Activated gamma-delta T cell treated with Interleukin-2 at 50 U/mL for 16 hours (primary cell): Measurements from ENCODE around the gene UTP25.
"Not testable (repeated sequence)": the region's sequence is repeated elsewhere in the genome, so short reads cannot be mapped to it uniquely, and the experiment has no call there.

Experiments
- DNase-seq: peaks from one replicate; pipeline ENCODE4 v3.0.0-alpha.2; 2020

UTP25 gene

DNA sequence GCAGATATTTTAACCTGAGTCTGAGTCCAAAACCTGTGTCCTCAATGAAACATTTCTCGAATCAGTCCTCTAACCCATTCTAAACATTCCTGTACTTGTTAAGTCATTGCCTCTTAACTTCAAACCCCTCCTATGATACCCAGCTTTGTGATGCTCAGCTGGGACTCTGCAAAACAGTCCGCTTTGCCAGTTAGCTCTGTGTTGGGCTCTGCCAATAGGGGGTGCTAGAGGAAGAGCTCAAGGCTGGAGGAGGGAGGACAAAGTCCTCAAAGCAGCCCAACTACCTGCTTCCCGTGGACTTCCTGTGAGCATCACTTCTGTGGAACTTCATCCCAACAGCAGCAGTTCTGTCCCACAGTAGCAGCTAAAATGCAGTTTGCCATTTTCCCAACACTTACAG lies 72.2 kb downstream of the UTP25 start:
- no peak for DNase-seq

DNA sequence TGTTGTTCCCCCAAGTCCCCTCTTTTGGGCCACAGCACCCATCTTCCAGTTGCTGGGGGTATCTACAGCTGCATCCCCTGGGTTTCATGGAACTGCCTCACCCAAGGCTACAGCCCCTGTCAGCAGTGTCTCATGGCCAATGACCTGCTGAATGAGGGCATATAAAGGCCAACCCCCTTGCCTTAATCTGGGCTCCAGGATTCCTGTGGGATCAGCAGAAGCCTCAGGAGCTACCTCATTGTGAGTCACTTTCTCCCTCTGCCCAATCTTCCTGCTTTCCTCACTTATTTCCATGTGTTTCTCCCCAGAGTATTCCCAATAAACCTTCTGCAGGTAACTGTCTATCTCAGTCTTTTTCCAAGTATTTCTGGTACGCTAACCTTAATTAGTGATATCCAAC lies 73.0 kb downstream of the UTP25 start:
- DNase-seq: no peak

DNA sequence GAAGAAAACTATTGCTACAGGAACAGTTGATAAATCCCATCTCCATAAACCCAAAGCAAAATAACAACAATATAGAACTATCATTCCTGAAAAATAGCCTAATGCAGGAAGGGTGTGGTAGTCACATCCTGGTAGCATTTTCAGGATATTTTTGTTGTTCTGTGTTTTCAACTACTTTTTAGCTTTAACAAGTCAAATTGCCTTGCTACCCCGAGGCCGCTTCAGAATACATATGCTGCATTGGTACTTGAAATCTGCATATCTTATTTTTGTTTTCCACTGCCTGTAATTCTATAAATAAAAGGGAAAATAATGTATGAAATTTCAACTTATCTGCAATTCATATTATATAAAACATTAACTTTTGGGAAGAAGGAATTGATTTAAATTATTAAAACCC lies 73.4 kb downstream of the UTP25 start:
- no peak for DNase-seq

DNA sequence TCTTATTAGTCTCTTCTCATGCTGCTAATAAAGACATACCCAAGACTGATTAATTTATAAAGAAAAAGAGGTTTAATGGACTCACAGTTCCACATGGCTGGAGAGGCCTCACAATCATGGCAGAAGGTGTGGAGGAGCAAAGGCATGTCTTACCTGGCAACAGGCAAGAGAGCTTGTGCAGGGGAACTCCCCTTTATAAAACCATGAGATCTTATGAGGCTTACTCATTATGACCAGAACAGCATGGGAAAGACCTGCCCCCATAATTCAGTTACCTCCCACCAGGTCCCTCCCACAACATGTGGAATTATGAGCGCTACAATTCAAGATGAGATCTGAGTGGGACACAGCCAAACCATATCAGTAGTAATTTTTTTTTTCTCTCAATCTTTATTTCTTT lies 77.0 kb downstream of the UTP25 start:
- not testable (repeated sequence) for DNase-seq
